NB4 (cell line): Measurements from ENCODE around the gene EED.

Source experiments
- CTCF ChIP-seq: IDR thresholded peaks from one replicate; pipeline ENCODE4 v1.5.1; 2012; ENCODE audit warnings: low read depth, low read length
- MAX ChIP-seq: IDR thresholded peaks from 2 replicates; pipeline ENCODE4 v1.6.1; 2011; ENCODE audit warnings: low read depth, low read length
- MYC ChIP-seq: IDR thresholded peaks from 2 replicates; pipeline ENCODE4 v1.6.1; 2011; ENCODE audit warnings: low read depth, low read length
- POLR2A ChIP-seq: IDR thresholded peaks from 2 replicates; pipeline ENCODE4 v1.6.1; 2011; ENCODE audit warnings: mild to moderate bottlenecking; ENCODE audit not compliant: insufficient read length; ENCODE audit errors: extremely low read depth

GRCh38 chr11:86241956-86242535 is 2.5 kb upstream of the EED start:
- TF ChIP-seq CTCF (no peak), POLR2A (no peak), MAX (no peak), MYC (no peak)
